Omental fat pad (tissue), 4 donors: ENCODE results near the gene SEC14L6. TPM values are rescaled to one million over a fixed set of nuclear protein-coding genes. Genes with fewer than 3 reads are reported as not detected.
A peak's percentile ranks its signal among the peaks of the same experiment; 100 is the strongest.

Experiments used
- ATAC-seq: fragments of 150-250 bp; one replicate; pipeline ENCODE4 v1.9.1; 2016; ENCODE audit warnings: mild to moderate bottlenecking, moderate library complexity; ENCODE audit not compliant: low FRiP score
- DNase-seq: peaks from one replicate; pipeline ENCODE4 v3.0.0-alpha.2; 2019; ENCODE audit warnings: low spot score
- total RNA-seq, 4 donors: library from RNA; depleted of rRNA; stranded (reverse); fragments of >200 nt; gene quantifications; one replicate each; pipeline ENCODE4 v1.1.0, GENCODE V29; 2016
- TF ChIP-seq, protein P1 (sequence below), 3 donors: fragments of 450-650 bp; IDR thresholded peaks; one replicate each; pipeline ENCODE4 v1.5.1; 2016 to 2017; ENCODE audit warnings: antibody characterized with exemption in 3 of 3, mild to moderate bottlenecking in 3 of 3, moderate library complexity in 2 of 3

Gene SEC14L6
- total RNA-seq, 4 donors from 2014 or later = 1.3 to 3.9 (median 2.2) TPM; not detected in 1

DNA sequence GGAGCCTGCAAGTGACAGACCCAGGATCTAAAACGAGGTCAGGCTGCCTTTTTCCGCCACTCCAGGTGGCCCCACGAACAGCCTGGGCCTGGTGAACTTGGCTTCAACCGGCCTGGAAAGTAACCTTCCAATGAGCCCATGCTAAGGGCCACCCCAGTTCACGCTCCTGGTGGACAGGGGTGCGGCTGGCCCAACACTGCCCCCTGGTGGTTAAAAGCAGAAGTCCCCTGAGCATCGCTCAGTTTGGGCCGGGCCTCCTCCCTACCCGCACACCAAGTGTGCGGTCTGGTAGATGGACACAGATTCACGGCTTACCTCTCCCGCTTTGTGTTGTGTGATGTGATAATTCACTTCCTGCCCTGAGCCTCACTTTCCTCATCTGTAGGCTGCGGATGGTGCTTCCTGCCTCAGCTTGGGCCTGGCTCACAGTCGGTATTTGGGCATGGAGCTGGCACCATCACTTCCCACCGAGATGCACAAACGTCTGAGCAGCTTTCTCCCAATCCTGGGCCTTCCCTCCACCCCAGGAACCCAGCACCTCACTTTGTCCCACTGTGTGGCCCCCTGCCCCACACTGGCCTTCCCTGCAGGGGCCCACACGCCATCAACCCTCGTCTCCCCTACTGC, 61.1 kb downstream of the SEC14L6 start:
- TF ChIP-seq, protein P1, sequence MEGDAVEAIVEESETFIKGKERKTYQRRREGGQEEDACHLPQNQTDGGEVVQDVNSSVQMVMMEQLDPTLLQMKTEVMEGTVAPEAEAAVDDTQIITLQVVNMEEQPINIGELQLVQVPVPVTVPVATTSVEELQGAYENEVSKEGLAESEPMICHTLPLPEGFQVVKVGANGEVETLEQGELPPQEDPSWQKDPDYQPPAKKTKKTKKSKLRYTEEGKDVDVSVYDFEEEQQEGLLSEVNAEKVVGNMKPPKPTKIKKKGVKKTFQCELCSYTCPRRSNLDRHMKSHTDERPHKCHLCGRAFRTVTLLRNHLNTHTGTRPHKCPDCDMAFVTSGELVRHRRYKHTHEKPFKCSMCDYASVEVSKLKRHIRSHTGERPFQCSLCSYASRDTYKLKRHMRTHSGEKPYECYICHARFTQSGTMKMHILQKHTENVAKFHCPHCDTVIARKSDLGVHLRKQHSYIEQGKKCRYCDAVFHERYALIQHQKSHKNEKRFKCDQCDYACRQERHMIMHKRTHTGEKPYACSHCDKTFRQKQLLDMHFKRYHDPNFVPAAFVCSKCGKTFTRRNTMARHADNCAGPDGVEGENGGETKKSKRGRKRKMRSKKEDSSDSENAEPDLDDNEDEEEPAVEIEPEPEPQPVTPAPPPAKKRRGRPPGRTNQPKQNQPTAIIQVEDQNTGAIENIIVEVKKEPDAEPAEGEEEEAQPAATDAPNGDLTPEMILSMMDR (IDR thresholded peaks at IDR 0.05) = peak in 2 of 3 donors; percentile 24 to 88
- DNase-seq (peak; percentile 40), ATAC-seq (peak; percentile 72)

DNA sequence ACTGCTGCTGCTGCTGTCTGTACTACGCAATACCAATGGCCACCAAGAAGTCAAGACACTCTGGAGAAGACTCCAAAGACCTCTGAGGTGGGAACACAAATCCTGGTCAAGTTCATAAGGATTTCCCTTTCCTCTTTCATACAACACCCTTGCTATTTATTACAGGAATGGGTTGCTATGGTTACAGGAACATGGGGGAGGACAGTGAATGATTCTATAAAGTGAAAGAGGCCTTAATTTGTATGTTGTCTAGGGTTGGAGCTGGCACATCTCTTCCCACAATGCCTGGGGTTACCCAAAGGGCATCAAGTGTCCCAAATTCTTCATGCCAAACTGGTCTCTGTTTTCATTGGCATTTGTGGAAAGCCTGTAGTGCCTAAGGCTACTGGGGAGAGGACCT, 63.4 kb downstream of the SEC14L6 start:
- ATAC-seq (no peak), DNase-seq (no peak)
- TF ChIP-seq, protein P1 (IDR thresholded peaks at IDR 0.05) = no peak

DNA sequence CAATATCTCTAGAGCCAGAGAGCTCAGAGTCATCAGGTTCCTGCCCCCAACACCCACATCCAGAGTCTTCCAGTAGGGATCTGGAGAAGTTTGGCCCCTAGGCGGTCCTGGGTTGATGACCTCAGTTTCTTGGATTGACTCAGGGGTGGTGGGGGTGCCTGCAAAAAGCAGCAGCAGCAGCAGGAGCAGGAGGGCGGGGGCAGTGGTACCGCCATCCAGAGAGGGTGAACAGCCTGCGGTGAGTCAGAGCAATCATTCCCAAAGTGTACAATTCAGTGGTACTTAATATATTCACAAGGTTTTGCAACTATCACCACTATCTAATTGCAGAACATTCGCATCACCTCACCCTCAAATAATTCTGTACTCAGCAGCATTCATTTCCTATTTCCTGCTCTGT, 64.8 kb downstream of the SEC14L6 start:
- TF ChIP-seq, protein P1 (IDR thresholded peaks at IDR 0.05) = no peak
- ATAC-seq = peak; percentile 67

DNA sequence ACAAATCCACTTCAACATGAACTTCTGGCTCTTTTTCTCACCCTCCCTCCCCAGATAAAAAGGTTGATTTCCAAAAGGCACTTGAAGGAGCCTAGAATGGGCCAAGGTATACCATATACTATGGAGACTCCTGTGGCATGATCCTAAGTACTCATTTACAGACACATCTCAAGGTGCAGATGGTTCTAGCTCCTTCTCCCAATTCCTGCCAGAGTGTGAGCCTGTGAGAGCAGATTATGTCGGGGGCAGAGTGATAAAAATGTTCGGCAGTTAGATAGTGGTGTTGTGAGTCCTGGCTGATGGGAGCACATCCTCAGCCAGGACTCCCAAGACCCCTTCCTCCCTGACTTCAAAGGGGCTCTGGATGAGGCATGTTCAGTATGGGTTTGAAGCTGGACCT, 66.6 kb downstream of the SEC14L6 start:
- DNase-seq (no peak), ATAC-seq (no peak)
- TF ChIP-seq, protein P1 (IDR thresholded peaks at IDR 0.05) = no peak

More for the DNA sequence above, 64.8 kb downstream of the SEC14L6 start:
- DNase-seq = no peak

DNA sequence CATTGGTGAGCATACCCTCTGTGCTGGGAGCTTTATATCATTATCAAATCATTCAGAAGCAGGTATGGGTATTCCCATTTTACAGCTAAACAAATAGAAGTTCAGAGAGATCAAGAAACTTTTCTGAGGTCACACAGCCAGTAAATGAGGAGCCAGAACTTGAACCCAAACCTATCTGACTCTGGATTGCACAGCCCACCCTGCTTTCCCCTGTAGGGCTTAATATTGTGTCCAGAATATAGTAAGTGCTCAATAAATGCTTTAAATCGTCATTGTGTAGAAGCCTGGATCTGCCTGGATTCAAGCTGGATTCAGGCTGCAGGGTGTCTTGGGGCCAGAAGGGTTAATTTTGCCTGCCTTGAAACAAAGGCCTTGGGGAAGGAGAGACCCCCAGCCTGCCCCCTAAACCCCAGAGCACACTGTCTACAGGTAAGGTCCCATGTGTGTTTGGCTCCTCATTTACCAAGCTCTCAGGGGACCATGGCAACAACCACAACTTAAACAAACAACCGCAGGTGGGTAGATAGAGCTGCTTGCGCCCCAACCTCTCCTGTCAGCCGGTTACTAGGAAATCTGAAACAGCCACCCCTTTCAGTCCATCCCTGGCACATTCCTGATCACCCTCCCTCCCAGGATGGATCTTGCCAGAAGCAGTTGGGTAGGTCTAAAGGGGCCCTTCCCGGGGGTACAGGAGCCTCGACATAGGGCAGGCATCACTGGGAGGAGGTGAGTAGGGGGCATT, 71.7 kb downstream of the SEC14L6 start:
- TF ChIP-seq, protein P1 (IDR thresholded peaks at IDR 0.05) = no peak
- DNase-seq (no peak), ATAC-seq (no peak)

DNA sequence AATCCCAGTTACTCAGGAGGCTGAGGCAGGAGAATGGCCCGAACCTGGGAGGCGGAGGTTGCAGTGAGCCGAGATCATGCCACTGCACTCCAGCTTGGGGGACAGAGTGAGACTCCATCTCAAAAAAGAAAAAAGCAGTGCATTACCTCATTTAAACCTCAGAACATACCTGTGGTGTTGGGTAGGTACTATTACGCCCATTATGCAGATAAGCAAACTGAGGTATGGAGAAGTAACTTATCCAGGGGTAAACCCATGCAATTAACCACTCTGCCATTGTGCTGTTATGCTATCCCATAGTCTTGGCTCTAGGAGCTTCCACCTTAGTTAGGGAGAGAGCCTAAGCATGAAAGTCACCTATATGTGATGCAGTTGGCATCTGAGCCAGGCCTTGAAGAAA, 72.4 kb downstream of the SEC14L6 start:
- ATAC-seq (no peak), DNase-seq (no peak)
- TF ChIP-seq, protein P1 (IDR thresholded peaks at IDR 0.05) = no peak
